GM21515 (cell line): ENCODE measurements around the gene YTHDF1.

Experiments used
- ATAC-seq: cut with Tn5 transposase; IDR thresholded peaks from one replicate; pipeline ENCODE4 v1.9.1; 2021; ENCODE audit not compliant: unreplicated experiment

YTHDF1 gene

DNA sequence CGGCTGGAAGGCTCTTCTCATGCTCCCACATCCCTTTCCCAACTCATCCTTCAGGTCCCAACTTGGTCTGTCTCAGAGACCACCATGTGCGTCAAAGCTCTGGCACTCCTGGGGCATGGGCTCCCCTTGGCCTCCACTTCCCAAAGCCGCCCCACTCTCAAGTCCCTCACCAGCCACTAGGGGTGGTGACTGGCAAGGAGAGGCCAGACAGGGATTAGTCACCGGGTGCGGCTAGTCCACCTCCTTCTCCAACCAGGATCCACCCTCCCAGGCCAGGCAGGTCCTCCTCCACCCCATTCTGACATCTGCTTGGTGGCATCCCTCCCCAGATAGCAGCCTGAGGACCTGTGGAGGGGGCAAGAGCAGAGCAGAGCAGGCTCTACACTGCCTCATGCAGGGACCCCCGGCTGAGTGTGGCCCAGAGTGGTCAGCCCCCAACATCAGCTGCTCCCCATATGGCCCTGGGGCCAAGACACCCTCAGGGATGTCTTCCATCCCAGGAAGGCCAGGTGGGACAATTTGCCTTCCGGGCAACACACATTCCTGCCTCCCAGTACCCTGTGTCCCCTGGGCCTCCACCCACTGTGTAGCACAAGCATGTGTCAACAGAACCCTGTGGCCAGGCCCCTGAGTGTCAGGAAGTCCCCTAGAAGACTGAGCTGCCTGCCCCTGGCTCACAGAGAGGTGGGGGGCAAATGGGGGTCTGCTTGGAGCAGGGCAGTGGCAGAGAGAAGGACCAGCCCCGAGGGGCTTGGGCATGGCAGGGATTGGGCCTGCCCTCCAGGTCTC lies 29.2 kb downstream of the YTHDF1 start:
- ATAC-seq: no peak

DNA sequence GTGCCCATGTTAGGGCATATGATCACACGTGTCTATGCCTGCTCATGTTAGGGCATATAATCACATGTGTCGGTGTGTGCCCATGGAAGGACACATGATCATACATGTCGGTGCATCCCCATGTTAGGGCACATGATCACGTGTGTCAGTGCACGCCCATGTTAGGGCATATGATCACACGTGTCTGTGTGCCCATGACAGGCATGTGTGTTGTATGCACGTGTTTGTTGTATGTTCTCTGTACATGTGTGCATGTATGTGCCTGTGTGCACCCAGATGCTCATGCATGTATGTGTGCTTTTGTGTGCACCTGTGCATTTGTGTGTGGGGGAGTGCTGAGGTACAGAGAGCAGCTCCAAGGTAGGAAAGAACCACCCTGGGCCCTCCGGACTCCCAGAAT lies 29.8 kb downstream of the YTHDF1 start:
- no peak for ATAC-seq

GRCh38 chr20:63185215-63185796 lies 30.6 kb downstream of the YTHDF1 start:
- no peak for ATAC-seq

DNA sequence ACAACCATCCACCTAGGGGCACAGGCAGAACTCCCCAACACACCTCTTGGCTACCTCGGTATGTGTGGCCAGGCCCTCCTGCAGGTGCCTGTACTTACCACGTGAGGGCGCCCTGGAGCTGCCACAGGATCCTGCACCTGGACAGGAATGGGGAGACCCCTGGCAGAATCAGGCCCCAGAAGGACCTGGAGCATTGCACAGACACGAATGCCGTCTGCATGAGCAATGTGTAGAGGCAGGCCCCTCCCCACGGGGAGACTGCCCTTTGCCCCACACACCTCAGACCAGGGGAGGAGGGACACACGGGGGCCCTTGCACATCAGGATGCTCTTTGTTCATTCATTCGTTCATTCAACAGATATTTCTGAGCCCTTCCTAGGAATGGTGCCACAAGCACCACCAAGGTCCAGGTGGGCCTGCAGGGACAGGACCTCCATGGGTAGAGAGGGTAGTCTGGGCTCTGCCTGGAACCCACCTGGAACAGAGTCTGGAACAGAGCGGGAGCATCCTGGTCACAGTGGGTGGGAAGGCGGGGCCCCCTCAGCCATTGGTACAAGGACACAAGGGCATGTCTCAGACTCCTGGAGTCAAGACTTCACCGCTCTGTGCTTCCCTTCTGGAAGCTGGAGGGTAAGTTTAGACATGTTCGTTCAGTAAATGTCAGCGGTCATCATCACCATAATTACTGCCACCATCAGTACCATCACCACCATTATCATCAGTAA lies 32.3 kb downstream of the YTHDF1 start:
- ATAC-seq: no peak

DNA sequence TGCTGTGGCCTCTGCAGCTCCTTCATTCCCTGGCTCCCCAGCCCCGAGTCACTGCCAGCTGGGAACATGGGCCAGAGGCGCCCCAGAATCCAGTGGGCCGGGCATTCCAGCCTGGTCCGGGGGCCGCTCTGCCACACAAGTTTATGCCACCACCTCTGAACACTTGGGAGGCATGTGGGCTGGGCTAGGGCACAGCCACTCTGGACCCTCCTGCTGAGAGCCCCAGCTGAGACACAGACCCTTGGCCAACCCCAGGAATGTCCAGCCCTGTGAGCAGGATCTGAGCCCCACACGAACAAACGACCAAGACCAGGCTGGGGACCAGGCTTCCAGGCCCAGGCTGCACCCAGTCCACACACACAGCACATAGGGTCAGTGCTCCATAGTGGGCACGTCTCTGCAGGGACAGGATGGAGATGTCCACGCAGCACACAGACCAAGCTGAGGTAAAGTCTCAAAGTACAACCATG lies 33.0 kb downstream of the YTHDF1 start:
- ATAC-seq: no peak

- no peak for ATAC-seq
These were observed 33.5 kb downstream of the YTHDF1 start for GRCh38 chr20:63182425-63182824.

- no peak for ATAC-seq
These were observed 34.7 kb downstream of the YTHDF1 start for GRCh38 chr20:63181226-63181625.

GRCh38 chr20:63180569-63181185 lies 35.3 kb downstream of the YTHDF1 start:
- no peak for ATAC-seq

DNA sequence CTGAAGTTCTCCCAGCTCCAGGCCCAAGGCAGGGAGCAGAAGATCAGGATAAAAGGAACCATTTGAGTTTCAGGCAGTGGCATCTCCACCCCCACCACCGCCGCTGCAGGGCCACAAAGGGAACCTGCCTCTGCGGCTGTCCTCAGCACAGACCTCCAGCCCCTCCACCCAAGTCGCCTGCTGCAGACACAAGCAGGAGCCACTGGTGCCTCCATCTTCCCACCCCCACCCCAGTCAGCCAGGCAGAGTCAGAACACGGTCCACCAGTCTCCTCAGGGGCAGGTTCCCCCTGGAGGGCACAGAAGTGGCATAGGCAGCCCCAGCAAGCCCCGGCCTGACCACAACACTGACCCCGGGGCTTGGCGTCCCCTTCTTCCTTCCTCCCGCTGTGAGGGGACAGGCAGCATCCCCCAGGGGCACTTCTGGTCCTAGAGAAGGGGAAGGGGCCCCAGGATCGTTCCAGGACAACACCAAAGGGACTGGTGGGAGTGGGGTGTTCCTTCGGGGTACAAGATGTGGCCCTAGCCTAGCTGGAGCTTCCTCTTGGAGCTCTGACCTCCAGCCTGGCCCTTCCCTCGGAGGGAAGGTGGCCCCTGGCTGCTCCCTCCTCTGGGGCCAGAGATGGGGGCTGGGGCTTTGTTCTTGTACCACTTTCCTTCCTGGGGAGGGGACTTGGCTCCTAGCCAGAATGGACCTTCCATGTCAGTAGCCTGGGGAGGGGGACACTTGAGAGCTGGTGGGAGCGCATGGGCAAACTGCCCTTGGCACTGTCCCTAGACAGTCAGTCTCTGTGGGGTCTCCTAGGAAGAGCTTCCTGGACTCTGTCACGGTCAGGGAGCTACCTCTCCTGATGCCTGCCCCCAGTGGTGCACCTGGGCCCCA lies 36.0 kb downstream of the YTHDF1 start:
- ATAC-seq: no peak

GRCh38 chr20:63178889-63179686 lies 36.8 kb downstream of the YTHDF1 start:
- ATAC-seq: peak; percentile 59

DNA sequence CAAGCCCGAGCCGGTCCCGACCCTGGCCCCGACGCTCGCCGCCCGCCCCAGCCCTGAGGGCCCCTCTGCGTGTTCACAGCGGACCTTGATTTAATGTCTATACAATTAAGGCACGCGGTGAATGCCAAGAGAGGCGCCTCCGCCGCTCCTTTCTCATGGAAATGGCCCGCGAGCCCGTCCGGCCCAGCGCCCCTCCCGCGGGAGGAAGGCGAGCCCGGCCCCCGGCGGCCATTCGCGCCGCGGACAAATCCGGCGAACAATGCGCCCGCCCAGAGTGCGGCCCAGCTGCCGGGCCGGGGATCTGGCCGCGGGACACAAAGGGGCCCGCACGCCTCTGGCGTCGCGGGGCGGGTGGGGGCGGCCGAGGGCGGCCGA lies 37.5 kb downstream of the YTHDF1 start:
- ATAC-seq: no peak

GRCh38 chr20:63177785-63178445 lies 38.0 kb downstream of the YTHDF1 start:
- ATAC-seq: no peak

DNA sequence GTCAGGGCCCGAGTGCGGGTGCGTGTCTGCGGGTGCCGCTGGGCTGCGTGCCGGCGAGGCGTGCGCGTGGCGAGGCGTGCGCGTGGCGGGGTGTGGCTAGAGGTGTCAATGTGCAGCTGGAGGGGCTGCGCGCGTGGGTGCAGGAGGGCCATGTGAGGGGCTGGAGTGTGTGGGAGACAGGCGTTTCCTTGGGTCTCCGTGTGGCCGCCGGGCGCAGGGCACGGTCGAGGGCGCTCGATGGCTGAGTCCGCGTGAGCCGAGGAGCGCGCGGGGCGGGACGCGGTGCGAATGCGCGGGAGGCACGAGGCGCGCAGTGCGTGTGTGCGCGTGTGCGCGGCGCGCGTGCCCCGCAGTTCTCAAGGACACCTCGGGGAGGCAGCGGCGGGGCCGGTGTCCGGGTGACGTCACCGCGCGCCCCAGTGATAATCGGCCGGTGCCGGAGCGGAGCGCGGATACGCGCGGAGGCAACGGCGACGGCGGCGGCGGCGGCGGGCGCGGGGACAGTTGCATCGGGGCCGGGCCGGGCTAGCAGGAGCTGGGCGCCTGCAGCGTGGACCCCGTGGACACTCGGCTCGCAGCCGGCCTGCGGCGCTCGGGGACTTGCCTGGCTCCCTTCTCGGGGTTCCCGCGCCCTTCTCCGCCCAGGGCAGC lies 38.7 kb downstream of the YTHDF1 start:
- ATAC-seq: no peak

- ATAC-seq: no peak
These were observed 39.4 kb downstream of the YTHDF1 start for GRCh38 chr20:63176427-63177133.

DNA sequence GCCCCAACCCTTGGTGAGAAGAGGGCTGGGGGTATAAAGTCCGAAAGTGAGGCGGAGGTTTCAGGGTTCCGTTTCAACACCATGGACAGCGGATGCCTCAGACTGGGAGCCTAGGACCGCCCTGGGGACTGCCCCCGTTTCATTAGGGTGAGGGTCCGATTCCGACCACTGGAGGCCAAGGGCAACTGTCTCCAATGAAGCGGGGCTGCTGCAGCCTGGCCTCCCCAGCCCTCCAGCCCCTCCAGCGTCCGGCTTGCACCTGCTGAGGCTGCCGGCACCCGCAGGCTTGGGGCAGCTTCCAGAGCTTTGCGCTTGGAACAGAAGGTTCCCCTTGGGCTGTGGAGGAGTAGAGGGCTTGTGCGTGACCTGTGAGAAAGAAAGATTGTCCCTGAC lies 39.9 kb downstream of the YTHDF1 start:
- no peak for ATAC-seq

GRCh38 chr20:63175038-63175895 lies 40.7 kb downstream of the YTHDF1 start:
- ATAC-seq: no peak

GRCh38 chr20:63174309-63175037 lies 41.5 kb downstream of the YTHDF1 start:
- ATAC-seq: no peak
